GM18499 (cell line): ENCODE measurements around the gene LRBA.
A peak's percentile ranks its signal among the peaks of the same experiment; 100 is the strongest.
"Not testable (repeated sequence)": the region's sequence is repeated elsewhere in the genome, so short reads cannot be mapped to it uniquely, and the experiment has no call there.

Source experiments
- ATAC-seq: cut with Tn5 transposase; IDR thresholded peaks from one replicate; pipeline ENCODE4 v1.9.1; 2021; ENCODE audit warnings: moderate number of reproducible peaks; ENCODE audit not compliant: insufficient read depth, unreplicated experiment

Gene LRBA

DNA sequence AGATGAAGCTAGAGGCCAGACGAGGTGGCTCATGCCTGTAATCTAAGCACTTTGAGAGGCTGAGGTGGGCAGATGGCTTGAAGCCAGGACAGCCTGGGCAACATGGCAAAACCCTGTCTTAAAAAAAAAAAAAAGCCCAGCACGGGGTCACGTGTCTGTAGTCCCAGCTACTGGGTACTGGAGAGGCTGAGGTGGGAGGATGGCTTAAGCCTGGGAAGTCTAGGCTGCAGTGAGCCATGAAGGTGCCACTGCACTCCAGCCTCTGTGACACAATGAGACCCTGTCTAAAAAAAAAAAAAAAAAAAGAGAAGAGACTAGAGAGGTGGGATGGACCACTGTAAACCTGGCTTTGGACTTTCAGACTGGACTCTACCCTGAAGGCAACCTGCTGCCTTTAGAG lies 10.7 kb upstream of the LRBA start:
- ATAC-seq, result no peak

DNA sequence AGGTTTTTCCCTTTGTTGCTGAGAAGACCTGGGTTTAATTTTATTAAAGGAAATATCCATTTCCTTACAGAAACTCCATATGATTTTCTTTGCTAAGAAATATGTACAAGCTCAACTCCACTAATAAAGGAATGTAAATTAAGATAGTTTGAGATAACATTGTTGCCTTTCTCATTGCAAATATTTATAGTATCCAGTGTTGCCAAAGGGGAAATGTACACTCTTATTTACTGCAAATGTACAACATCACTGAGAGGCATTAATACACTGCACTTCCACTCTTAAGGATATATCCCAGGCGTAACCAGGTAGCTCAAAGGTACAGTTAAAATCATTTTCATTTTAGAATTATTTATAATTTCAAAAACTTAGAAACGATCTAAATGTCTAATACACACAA lies 7.5 kb upstream of the LRBA start:
- ATAC-seq, result no peak

DNA sequence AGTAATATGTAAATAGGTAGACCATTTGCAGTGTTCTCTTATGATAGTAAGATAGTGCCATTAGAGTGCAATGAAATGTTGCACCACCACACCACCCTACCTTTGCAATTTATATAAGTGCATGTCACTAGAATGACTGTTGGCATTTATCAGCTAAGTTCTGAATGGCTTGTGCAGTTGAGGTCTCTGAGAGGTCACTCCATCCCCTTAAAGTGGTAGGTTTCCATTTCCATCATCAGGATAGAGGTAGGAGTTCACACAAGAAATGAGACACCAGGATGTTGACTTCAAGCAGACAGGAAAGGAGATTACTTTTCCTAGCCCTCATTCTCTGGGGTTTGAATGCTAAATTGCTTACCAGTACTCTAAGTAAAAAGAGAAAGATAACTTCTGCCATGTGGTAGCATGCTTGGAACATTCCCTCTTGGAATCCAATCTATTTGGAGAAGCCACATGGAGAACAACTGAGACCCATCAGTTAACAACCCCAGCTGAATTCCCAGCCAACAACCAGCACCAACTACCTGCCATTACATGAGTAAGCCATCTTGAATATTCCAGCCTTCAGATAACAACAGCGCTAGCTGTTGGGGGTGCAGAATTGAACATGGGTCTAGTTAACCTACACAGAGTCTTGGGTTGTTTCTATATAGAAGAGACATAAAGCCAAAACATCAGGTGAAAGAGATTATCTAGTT lies 6.7 kb upstream of the LRBA start:
- no peak for ATAC-seq

DNA sequence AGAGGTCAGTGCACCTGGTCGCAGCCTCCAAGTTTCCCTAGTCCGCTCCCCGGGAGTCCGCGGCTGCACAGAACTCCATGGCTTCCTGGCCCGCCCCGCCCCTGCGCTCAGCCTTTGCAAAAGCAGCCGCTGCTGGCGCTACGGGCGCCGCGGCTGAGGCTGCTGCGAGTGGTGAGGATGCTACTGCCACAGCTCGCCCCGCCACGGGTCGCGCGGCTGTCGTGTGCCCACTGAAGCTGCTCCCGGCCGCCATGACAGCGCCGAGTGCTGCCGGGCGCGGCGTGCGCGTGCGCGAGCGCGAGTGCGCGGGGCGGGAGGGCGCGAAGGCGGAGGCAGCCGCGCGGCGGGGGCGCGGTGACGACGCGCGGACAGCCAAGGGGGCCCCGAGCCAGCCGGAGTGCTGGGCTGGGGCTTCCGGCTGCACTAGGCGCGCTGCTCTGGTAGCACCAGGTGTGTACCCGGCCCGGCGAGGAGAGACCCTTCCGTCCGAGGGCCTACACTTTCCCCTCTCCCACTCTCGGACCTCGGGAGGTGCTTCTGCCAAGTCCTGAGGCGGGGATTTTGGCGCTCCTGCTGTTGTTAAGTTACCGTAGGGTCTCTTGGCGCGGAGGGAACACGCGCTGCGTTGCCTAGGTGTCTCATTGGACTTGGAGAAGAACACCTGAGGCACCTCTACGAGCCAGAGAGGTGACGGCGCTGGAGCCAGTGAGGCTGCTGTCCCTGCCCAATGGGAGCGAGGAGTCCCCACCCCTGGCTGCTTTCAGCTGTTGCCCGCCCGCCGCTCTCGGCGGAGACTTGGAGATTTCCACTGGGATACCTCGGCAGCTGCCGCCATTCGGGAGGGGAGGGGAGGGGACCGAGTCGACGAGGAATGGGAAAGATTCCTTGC lies 619 bp upstream of the LRBA start:
- ATAC-seq, result peak; percentile 37

DNA sequence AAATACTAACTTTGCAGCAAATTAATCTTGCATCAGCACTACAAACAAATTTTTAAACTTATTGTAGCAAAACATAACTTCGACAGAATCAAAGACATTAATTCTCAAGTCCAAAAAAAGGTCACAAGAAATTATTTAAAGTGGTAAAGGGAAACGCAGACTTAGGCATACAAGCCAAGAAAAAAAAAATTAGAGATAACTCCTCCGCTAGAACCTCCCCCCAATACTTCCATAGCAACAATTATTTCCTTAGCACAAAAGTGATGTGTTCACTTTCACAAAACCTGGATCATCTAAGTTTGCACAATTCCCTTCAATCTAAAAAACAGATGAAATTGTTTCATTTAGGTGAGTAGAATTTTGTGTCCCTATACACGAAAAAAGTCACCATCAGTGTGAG lies 1.1 kb downstream of the LRBA start:
- no peak for ATAC-seq

DNA sequence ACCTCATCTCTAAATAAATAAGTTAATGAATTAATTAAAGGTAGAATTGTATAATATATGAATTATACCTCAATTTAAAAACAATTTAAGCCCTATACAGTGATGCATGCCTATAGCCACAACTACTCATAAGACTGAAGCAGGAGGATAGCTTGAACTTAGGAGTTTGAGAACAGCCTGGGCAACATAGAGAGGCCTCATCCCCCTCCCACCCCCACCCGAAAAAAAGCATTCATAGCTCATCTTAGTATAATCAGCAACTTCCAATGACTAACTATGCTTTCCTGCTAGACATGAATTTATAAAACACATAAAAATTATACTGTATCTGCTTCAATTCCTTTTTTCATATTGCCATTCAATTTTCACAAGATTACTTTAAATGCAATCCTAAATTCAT lies 1.6 kb downstream of the LRBA start:
- no peak for ATAC-seq

DNA sequence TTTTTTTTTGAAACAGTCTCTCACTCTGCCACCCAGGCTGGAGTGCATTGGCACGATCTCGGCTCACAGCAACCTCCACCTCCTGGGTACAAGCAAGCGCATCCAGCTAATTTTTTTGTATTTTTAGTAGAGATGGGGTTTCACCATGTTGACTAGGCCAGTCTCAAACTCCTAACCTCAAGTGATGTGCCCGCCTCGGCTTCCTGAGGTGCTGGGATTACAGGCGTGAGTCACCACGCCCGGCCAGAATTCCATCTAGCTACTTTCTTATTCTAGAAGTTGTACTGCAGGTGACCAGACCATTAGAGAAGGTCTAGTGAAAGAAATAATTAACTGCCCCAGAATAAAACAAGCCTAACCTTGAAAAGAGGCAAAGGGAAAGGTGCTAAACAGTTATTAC lies 2.3 kb downstream of the LRBA start:
- no peak for ATAC-seq

DNA sequence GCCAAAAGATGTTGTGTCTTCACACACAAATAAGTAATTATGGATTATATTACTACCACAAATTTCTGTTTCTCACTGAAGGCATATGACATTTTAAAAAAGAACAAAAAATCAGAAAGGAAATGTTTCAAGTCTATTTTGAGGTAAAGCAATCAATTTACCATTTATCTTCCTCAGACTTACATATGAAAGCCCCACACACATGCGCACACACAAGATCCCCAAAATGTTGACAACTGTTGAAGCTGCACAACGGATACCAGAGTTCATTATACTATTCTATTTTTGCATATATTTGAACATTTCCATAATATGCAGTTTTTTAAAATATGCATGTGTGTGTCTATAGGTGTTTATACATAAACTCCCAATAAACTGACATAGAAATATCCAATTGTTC lies 2.7 kb downstream of the LRBA start:
- ATAC-seq, result no peak

DNA sequence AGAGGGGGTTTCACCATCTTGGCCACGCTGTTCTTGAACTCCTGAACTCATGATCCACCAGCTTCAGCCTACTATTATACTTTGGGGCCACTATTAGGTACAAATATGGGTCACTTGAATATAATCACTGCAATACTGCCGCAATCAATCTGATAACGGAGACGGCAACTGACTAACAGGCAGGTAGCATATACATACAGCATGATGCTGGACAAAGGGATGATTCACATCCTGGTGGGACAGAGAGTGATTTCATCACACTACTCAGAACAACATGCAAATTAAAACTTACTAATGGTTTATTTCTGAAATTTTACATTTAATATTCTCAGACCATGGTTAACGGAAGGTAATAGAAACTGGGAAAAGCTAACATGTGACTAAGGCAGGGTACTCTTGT lies 10.9 kb downstream of the LRBA start:
- no peak for ATAC-seq

DNA sequence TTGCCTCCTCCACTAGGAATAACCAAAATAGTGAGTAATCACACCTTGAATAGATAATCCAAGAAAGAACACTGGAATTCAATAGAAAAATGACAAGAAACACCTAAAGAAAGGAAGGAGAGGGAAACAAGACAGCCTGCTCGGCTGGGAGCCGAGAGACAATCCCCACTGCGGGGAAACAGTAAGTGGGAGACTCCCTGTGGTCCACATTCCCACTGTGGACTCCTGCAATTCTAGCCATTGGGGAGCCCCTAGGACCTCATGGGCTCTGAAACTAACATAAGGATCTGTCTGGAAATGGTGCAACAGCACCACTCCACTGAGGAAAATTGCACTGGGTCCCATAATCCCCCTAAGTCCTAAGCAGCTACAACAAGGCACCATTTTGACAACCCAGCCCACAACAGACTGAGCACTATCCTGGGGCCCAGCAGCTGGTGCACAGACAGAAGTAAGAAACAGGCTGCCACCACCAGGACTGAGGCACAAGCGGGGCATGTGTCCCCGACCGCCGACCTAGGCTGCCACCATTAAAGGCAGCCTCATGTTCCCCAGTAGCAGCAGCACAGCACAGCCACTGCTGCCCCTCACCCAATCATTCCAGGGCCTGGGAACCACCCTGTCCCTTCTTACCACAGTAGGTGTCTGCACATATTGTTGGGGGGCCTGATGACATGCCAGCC lies 14.2 kb downstream of the LRBA start:
- ATAC-seq, result no peak

DNA sequence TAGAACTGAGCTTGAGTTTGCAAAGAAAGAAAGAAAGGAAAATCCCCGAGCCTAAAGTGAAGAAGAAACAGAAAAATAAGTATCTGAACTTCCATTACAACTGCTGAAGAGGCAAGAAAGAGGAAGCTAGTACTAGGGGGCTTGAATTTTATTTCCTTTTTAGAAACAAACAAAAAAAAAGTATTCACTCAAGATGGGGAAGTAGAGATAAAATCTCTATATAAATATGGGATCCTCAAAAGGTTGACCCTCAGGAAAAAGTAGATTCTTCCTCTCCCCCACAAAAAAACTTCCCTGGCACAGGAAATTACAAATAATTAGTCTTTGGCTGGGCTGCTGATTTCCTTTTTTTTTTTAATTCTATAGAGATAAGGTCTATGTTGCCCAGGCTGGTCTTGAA lies 16.0 kb downstream of the LRBA start:
- ATAC-seq, result no peak

DNA sequence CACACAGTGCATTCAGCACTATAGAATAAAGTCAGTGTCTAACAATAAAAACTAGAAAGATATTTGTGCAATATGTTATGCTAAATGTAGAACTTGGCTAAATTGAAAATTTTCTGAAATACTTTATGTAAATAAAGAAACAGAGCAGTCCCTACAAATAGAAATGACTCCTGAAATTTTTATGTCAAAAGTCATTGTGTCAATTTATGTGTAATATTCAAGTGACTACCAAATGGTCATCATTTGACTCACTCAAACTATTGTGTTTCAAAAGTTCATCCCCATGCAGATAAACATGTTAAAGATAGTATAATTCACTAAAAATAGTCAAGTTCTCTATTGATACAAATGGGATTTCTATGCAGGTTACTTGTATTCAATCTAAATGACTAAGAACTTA lies 17.9 kb downstream of the LRBA start:
- no peak for ATAC-seq

DNA sequence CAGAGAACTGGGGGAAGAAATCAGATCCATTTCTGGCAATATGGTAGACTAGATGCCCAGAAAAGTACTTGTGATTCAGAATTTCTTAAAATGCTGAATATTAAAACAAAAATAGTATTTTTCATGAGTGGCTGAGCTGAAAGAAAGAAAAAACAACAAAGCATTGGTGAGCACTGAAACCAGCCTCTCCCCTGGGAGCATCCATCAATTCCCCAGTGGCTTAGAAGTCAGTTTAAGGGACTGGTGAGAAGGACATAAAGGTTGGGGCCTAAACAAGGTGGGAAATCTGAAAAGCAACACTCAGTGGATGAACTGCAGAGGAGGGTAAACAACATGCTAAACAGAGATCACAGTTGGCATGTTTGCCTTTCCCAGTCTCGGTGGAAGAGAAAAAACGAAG lies 20.4 kb downstream of the LRBA start:
- ATAC-seq, result no peak

DNA sequence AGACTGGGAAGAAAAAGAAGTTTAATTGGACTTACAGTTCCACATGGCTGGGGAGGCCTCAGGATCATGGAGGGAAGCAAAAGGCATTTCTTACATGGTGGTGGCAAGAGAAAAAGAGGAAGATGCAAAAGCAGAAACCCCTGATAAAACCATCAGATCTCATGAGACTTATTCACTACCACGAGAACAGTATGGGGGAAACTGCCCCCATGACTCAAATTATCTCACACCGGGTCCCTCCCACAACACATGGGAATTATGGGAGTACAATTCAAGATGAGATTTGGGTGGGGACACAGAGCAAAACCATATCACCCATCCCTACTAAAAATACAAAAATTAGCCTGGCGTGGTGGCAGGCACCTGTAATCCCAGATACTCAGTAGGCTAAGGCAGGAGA lies 21.5 kb downstream of the LRBA start:
- not testable (repeated sequence) for ATAC-seq

DNA sequence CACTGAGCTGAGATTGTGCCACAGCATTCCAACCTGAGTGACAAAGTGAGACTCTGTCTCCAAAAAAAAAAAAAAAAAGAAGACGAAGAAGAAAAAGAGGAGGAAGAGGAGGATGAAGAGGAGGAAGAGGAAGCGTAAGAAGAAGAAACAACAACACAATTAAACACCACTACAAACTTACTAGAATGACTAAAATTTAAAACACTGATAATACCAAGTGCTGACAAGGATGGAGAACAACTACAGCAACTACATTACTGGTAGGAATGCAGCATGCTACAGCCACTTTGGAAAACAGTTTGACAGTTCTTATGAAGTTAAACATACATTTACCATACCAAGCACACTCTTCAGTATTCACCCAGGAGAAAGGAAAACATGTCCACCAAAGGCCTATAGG lies 24.1 kb downstream of the LRBA start:
- no peak for ATAC-seq

DNA sequence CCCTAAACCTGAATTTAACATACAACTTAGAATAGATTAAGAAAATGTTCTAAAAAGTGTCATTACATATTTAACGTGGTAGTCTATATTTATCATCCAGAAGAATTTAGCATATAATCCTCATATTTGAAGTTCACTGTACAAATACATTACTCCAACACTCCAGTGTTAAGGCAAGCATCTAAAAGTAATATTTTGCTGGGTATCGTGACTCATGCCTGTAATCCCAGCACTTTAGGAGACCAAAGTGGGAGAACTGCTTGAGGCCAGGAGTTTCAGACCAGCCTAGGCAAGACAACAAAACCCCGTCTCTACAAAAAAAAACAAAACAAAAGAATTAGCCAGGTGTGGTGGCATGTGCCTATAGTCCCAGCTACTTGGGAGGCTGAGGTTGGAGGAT lies 24.8 kb downstream of the LRBA start:
- no peak for ATAC-seq

DNA sequence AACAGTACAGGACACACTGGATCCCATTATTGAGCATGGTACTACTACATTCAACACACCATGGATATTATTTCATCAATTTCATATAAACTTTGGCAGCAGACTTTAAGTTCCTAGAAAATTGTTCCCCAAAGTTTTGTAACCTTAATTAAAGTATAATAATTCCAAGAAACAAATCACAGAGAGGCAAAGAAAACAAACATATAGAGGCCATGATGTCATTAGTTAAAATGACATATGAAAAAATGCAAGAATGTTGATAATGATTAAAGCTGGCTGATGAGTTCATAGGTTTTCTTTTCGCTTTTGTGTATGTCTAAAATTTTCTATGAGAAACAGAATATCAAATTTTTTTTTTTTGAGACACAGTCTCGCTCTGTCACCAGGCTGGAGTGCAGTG lies 26.8 kb downstream of the LRBA start:
- no peak for ATAC-seq

DNA sequence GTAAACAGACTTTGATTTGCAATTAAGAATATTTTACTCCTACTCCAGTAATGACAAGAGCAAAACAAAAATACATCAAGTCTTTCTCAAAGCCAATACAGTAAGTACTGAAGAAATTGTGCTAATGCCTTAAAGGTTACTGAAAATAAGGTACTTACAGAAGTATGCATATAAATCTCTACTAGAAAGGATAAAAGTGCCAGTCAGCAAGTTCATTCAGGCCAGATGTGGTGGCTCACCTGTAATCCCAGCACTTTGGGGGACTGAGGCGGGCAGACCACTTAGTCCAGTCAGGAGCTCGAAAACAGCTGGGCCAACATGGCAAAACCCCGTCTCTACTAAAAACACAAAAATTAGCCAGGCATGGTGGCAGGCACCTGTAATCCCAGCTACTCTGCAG lies 27.9 kb downstream of the LRBA start:
- ATAC-seq, result no peak

DNA sequence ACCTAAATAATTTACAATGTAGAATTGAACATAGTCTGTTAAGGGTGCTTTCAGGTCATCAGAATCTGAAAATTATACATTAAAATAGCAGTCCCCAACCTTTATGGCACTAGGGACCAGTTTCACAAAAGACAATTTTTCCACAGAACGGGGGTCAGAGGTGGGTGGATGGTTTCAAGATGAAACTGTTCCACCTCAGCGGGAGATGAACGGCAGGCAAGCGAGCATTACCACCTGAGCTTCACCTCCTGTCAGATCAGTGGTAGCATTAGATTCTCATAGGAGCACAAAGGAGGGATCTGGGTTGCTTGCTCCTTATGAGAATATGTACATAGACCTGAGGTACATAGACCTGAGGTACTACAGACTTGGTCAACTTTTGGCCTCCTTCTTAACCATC lies 29.0 kb downstream of the LRBA start:
- no peak for ATAC-seq

DNA sequence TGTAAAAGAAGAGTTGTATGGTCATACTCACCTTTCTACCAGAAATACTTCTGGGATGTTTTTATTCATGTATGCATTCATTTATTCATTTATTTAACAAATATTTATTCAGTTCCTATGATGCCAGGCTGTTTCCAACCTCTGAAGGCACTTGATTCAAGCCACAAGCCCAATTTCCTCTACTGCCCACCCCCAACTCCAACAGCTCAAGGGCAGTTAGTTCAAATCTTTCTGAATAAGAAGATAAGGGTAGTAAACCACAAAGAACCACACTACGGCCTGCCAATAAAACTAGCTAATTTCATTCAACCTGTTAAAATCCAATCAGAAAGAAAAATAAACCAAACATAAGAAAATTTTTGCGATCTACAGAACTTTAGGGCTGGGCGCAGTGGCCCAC lies 31.2 kb downstream of the LRBA start:
- ATAC-seq, result no peak

DNA sequence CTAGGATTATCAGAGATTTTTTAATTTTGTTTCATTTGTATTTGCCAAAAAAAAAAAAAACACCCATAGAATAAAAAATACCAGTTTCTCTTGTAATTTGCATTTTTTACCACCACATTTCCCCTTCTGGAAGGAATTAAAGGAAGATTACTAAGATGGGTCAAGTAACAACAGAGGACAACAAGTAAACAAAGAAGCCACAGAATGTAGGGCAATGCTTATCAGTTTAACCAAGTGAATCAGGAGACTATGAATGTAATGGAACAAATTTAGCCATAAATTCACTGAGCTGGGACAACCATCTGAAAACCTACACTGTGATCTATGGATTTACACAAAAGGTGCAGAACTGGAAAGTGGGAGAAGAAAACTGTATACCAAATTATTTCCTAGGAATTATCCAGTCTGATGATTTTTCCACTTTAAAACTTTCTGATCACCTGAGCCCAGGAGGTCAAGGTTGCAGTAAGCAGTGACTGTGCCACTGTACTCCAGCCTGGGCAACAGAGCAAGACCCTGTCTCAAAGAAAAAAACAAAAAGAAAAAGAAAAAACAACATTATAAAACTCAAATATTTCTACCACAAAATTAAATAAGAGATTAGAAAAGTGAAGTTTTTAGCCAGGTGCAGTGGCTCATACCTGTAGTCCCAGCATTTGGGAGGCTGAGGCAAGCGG lies 32.4 kb downstream of the LRBA start:
- ATAC-seq, result no peak
